GM10248 (cell line): ENCODE measurements around the gene SIGLEC8.
"Not testable (repeated sequence)": the region's sequence is repeated elsewhere in the genome, so short reads cannot be mapped to it uniquely, and the experiment has no call there.

Source experiments
- CTCF ChIA-PET: fragments of 300-600 bp; sonication (Branson Sonifier 250); formaldehyde crosslinking; extraction: SDS; loops from one replicate; lab custom pipeline; 2021; ENCODE audit warnings: antibody characterized with exemption; lab: Yijun Ruan, JAX
- POLR2A ChIA-PET: fragments of 350-650 bp; sonication (Branson Sonifier 250); formaldehyde crosslinking; extraction: SDS; loops from one replicate; lab custom pipeline; 2020; ENCODE audit warnings: antibody characterized with exemption; lab: Yijun Ruan, JAX
- DNase-seq: peaks from one replicate; pipeline ENCODE4 v3.0.0; 2012; ENCODE audit errors: extremely low spot score
- TF ChIP-seq, protein P1 (sequence below): IDR thresholded peaks from 2 replicates; pipeline ENCODE4 v1.5.1; 2012; ENCODE audit warnings: mild to moderate bottlenecking, low read depth; ENCODE audit errors: extremely low read depth, missing control alignments, control extremely low read depth

SIGLEC8 gene

DNA sequence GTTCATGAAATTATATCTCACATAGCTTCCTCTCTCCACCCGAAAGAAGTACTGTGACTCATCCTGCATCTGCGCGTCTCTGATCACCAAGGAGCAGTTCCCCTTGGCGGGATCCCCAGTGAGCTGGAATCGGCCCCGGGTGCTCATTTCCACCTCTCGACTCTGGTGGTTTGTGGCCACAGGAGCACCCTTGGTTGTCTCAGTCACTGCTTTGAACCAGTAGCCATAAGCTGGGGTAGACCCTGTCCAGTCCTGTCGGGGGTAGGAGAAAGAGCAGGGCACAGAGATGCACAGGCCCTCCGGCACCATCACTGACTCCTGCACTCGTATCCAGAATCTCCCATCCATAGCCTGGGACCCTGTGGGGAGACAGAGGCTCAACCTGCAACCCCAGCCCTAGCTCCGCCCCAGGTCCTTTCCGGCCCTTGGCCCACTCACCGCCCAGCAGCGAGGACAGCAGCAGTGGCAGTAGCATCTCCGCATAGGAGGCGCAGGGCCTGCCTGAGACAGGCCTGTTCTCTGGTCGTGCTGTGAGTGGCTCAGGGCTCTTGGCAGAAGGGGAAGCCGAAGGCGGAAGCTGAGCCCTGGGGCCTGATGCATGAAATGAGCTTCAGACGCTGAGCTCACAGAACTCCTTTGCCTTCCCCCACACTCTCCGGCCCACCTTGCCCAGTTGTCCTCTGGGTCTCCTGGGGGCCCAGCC, 41.0 kb downstream of the SIGLEC8 start, which contains the start of gene SIGLEC10:
TSS of gene SIGLEC10 (minus strand) at position 536 of the 703 bp plus-strand sequence. CDS start at position 475, 61 bp downstream.
- POLR2A ChIA-PET, result interaction anchor here (1.0 to 2.4 kb wide), 3 partner anchors 22 to 78 kb away, joined by 5 to 11 read pairs (median 7); no protein-coding TSS in a partner anchor
- DNase-seq, result peak; percentile 85
- TF ChIP-seq, protein P1, sequence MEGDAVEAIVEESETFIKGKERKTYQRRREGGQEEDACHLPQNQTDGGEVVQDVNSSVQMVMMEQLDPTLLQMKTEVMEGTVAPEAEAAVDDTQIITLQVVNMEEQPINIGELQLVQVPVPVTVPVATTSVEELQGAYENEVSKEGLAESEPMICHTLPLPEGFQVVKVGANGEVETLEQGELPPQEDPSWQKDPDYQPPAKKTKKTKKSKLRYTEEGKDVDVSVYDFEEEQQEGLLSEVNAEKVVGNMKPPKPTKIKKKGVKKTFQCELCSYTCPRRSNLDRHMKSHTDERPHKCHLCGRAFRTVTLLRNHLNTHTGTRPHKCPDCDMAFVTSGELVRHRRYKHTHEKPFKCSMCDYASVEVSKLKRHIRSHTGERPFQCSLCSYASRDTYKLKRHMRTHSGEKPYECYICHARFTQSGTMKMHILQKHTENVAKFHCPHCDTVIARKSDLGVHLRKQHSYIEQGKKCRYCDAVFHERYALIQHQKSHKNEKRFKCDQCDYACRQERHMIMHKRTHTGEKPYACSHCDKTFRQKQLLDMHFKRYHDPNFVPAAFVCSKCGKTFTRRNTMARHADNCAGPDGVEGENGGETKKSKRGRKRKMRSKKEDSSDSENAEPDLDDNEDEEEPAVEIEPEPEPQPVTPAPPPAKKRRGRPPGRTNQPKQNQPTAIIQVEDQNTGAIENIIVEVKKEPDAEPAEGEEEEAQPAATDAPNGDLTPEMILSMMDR, result no peak
- CTCF ChIA-PET, result interaction anchor here (0.6 to 13.4 kb wide), 16 partner anchors 8 to 253 kb away, joined by 3 to 168 read pairs (median 4); no protein-coding TSS in a partner anchor

DNA sequence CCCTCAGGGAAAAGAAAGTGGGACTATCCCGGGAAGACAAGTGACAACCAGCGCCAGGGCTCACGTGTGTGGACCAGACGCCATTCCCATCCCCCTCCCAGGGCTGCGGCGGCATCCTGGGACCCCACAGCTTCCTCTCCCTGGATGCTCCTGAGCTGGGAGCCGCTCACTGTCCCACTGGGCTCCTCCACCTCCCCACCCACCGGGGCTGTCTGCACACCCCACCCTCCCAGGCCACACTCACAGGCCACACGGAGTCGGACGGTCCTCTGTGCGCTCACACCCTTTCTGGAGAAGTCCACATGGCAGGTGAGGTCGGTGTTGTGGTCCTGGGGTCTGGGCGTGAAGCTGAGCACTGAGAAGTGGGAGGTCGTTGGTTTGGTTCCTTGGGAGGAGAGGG, 41.8 kb downstream of the SIGLEC8 start:
- ChIA-PET POLR2A (interaction anchor here (2.4 kb wide), 1 partner anchor 49 kb away, joined by 11 read pairs; no protein-coding TSS in a partner anchor), CTCF (interaction anchor here (1.7 to 13.4 kb wide), 4 partner anchors 7 to 52 kb away, joined by 4 to 168 read pairs (median 86); no protein-coding TSS in a partner anchor)
- DNase-seq, result not testable (repeated sequence)

DNA sequence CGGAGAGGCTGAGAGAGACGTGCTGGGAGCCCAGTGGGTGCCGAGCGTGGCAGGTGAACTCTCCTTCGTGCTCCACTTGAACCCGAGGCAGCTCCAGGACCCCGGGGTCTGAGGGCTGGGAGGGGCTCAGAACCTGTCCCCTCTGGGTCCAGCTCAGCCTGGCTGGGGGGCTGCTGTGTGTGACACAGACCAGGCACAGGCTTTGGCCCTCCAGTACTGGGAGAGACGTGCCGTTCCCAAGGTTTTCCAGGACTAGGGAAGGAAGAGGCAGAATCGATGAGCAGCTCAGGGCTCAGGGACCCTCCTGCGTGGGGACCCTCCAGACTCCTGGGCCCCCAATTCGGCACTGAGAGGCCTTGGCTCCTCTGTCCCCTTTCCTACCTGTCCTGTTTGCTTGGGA, 43.1 kb downstream of the SIGLEC8 start:
- ChIA-PET POLR2A (no interaction called here), CTCF (interaction anchor here (13.4 kb wide), 1 partner anchor 16 kb away, joined by 168 read pairs; no protein-coding TSS in a partner anchor)
- TF ChIP-seq, protein P1, result no peak
- DNase-seq, result no peak

DNA sequence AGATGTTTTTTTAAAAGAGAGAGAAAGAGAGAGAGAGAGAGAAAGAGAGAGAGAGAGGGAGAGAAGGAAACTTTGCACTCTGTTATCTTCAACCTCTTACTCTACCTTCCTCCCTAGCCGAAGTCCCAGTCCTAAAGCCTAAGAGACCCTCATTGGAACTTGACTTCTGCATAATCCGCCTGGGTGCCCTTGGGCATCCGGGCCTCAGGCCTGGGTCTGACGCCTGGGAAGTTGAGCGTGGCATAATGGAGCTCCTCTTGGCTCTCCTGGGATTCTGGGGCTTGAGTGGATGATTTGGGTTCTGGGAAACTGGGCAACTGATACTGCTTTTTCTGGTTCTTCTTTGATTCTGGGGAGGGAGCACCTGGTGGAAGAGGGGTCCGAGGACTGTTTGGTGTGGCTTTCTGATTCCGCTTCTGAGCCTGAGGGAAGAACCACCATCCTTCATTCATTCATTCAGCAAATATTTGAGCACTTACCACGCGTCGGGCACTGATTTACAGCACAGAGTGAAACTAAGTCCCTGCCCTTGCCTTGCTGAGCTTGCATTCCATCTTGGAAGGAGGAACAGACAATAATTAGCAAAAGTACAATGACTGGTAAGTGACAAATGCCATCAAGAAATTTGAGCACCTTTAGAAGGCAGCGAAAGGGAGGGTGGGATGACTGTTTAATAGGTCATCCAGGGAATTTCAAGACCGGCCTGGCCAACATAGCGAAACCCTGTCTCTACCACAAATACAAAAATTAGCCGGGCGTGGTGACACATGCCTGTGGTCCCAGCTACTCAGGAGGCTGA, 47.1 kb downstream of the SIGLEC8 start:
- ChIA-PET CTCF (interaction anchor here (3.2 to 5.2 kb wide), 2 partner anchors 9 to 12 kb away, joined by 18 to 62 read pairs; partner anchors contain the start of gene SIGLEC10), POLR2A (no interaction called here)
- DNase-seq, result no peak
- TF ChIP-seq, protein P1, result no peak

DNA sequence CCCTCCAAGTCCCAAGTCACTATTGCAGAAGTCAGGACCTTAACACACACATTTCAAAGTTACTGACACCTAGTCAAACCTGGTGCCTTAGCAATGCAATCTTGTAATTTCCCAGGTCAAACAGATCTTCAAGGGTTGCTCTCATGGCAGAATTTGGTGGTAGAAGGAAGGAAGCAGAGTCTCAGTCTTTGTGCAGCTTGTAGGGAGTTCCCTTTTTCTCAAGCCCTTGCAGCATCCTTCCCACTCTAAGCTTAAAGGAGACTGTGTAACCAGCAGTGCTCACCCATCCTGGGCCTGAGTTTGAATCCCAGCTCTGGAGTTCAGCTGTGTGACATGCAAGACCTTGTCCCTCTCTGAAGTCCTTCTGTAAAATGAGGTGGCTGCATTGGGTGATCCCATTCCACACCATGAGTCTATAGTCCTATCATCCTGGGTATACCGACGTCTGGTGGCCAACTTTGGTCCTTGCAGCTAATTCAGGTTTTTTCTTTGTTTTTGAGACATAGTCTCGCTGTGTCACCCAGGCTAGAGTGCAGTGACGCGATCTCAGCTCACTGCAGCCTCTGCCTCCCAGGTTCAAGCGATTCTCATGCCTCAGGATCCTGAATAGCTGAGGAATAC, 50.6 kb downstream of the SIGLEC8 start:
- TF ChIP-seq, protein P1, result peak; percentile 32
- CTCF ChIA-PET, result interaction anchor here (1.2 to 5.2 kb wide), 8 partner anchors 10 to 107 kb away, joined by 3 to 62 read pairs (median 5); partner anchors contain the start of genes SIGLEC10 and VSIG10L
- POLR2A ChIA-PET, result no interaction called here
- peak; percentile 56 for DNase-seq

DNA sequence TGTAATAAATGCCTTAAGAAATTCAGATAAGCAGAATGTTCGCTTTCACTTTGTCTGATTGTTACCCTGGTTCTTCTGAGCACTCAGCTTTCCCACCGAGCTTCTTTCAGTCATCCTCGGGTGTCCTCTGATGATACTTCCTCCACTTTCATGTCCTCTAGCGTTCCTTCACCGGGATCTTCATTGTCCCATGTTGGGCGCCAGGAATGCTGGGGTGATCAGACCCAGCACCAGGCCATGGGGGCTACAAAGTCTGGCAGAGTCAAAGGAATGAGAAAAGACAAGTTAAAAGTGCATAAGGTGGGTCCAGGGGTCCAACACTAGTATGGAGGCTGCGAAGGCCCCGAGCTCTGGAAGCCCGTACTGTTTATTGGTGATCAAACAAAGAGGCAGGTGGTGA, 56.1 kb downstream of the SIGLEC8 start:
- ChIA-PET CTCF (interaction anchor here (1.2 to 11.8 kb wide), 2 partner anchors 17 to 38 kb away, joined by 4 to 168 read pairs; partner anchors contain the start of gene SIGLEC10), POLR2A (no interaction called here)
- TF ChIP-seq, protein P1, result no peak
- DNase-seq, result no peak
